UCSD-AML1 (cell line): Measurements from ENCODE around the gene ITGB2.

Source experiments
- DNase-seq: peaks from one replicate; lab custom pipeline; 2025; ENCODE audit not compliant: unreplicated experiment; lab: John Stamatoyannopoulos, UW

ITGB2 gene

GRCh38 chr21:44898851-44899767 is 21.6 kb downstream of the ITGB2 start:
- no peak for DNase-seq

DNA sequence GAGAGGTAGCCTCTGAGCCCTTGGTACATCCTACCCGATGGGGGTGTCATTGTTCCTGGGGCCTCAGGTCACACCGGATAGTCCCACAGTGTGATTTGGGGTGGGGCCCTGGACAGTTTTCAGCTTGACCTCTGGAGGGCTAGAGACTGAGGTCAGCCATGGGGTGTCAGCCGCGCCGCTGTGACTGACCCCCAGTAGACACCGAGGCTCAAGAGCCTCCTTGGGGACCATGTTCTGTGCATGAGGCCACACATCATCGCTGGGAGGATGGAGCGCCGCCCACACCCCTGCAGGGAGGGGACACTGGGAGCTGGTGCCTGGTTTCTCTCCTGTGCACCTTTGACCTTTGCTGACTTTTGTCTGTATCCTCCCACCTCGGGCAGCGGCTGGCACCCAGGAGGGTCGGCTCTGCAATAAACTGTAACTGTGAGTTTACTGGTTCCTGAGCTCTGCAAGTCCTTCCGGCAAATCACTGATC is 22.6 kb downstream of the ITGB2 start:
- no peak for DNase-seq

DNA sequence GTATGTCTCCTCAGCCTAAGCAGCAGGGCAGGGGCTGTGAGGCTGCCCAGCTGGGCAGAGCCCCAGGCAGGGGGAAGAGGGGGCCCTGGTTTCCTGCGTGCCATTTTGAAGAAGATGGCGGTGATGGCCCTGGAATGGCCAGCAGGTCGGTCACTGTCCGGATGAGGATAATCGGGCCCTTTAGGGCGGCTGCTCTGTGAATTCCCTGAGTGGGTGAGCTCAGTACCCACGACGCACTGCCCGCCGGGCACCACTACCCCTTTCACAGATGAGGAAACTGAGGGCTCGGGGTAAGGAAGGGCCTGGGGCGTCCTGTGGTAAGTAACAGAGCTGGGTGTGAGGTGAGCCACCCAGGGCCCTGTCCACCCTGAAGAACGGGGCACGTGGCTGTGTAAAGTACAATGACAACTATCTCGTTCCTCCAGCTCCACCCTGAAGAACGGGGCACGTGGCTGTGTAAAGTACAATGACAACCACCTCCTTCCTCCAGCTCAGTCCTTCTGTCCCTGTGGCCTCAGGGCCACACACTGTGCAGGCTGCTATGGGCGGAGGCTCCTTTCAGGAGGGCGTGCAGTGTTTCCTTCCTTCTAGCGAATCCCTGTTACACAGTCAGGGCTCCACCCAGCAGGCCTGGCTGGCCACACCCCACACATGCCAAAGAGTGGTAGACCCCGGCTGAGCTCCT is 23.2 kb downstream of the ITGB2 start:
- DNase-seq, result peak; percentile 43

DNA sequence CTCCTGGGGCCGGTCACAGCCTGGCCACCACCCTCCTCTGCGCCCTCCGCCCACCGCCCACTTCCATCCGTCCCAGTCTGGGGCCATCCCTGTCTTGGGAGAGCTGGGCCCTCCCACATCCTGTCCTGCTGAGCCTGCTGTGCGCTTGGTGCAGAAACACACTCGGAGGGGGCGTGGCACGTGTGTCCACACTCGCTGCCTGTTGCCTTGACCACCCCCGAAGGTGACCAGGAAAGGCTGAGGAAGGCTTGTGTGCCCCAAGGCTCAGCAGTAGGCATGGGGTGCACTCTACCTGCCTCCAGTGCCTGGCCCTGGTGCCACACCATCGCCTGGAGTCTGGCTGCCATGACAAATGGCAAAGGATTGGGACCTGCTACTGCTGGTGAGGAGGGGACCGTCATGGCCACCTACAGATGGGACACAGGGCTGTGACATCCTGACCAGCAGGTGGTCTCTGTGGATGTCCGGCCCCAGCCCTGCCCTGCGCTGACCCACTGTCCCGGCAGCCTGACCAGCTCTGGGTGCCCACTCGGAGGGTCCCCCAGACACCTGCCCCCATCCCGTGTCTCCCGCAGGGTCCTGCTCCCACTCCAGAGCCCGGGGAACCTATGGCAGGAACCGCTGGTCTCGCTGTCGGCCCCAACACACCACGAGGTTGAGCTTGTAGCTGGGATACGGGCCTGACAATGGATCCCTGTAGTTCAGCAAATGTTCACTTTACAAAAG is 24.0 kb downstream of the ITGB2 start:
- no peak for DNase-seq

GRCh38 chr21:44895859-44896258 is 24.8 kb downstream of the ITGB2 start:
- no peak for DNase-seq

GRCh38 chr21:44894687-44895302 is 25.9 kb downstream of the ITGB2 start:
- DNase-seq, result no peak

DNA sequence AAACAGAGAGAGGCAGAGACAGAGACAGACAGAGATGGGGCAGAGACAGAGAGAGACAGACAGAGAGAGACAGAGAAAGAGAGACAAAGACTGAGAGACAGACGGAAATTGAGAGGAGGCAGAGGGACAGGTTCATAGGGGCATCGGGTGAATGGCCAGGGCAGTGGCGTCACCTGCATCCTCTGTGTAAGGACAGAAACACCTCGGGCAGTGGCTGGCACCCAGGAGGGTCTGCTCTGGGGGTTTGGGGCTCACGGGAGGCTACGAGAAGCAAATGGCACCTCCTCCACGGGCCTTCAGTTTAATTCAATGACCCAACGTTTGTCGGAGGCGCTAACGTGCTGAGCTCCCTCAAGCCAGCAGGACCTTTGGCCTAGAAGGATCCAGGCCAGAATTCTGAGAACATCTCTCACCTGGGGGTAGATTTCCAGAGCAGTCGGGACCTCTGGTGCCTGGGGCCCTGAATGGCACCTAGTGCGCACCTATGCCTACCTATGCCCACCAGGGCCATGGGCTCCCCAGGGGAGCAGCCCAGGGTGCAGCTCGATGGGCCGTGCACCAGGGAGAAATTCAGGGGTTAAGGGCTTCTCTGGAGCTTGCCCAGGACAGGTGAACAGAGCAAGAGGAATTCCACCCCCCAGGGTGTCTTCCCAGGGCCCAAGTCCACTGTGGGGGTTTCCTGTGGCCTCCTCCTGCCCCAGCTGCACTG is 26.6 kb downstream of the ITGB2 start:
- no peak for DNase-seq

GRCh38 chr21:44893278-44893556 is 27.5 kb downstream of the ITGB2 start:
- no peak for DNase-seq

GRCh38 chr21:44892536-44893277 is 28.0 kb downstream of the ITGB2 start:
- peak; percentile 77 for DNase-seq

DNA sequence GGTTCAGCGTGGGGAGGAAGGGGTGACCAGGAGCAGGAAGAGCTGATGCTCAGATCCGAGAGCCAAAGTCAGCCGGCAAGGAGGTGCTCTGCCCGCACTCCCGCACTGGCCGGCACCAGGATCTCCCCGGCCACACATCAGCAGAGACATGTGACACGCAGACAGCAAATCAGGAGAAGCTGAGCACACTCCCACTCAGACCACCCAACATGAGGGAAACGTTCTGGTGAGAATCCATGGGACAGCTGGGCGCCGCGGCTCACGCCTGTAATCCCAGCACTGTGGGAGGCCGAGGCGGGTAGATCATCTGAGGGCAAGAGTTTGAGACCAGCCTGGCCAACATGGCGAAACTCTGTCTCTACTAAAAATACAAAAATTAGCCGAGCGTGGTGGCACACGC is 28.6 kb downstream of the ITGB2 start:
- DNase-seq, result no peak

- DNase-seq, result no peak
Observed at GRCh38 chr21:44891631-44892031, 29.1 kb downstream of the ITGB2 start.

DNA sequence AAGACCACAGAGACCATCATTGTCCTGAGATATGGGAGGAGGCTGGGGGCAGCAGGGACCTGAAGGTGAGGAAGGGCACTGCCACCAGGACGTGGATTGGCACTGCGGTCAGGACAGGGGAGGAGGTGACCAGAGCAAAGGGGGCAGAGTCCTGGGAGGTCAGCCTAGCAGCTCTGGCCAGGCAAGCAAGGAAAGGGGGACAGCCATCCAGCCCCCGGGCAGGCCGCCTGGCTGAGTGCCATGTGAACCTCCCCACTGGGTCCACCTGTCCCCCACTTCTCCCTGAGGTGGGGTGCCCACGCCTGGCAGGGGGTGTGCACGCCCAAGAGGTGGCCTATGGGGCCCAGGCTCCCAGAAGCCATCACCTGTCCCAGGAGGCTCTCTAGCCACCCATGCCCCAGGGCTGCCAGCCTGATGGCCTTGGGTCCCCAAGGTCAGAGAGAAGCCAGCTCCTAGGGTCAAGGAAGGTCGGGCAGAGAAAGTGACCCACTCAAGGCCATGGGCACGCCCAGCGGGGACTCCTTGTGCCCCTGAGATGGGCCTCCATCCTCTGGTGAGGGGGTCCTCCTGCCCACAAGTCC is 29.6 kb downstream of the ITGB2 start:
- DNase-seq, result no peak

DNA sequence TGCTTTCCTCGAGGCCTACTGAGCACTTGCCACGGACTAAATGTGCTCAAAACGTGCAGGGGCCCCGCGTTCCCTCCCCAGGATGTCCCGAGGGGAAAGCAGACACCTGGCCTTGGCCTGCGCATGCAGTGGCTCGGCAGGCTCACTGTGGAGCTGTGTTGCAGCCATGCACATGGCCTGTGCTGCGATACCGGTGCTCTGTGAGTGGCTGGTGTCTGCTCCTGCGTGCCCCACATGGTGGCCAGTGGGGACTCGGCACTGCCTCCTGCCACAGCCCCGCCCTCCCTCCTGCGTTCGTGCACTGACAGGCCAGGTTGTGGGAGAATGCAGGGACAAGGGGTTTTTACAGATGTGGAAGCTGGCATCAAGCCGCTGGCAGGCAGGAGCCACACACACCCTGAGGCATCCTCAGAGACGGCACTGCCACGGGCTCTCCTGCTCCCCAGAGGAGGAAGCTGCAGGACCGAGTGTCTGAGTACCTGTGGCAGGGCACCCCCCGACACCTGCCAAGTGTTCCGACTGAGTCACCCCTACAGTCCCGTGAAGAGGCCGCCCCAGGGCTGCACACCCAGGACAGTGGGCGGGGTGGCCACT is 30.3 kb downstream of the ITGB2 start:
- no peak for DNase-seq

DNA sequence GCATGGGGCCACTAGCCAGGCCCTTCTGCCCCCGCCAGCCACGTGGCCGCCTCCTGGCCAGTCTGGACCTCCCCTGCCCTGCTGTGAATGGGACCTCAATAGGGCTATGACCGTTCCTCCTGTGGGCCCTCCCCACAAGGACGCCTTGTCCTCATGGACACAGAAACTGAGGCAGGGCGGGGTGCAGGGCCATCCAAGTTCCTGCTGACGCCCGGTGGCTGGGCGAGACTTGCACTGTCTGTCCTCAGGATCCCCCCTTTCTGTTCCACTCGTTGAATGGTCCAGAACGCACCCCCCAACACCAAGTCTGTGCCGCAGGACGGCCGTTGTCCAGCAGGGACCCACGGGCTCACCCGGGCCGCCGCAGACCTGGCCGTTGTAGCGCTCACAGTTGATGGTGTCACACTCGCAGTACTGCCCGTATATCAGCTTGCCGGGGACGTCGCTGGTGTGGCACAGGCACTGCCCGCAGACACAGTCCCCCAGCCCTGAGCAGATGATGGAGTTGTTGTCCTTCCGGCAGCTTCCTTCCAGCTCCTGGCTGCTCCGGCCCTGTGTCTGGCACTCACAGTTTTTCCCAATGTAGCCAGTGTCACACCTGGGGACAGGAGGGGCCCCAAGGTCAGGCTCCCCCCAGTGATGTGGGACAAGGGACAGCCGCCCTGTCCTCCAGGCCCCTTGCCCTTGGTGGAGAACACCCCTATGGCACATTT is 30.9 kb downstream of the ITGB2 start:
- DNase-seq, result no peak

- no peak for DNase-seq
Observed at GRCh38 chr21:44888581-44889550, 31.8 kb downstream of the ITGB2 start.

DNA sequence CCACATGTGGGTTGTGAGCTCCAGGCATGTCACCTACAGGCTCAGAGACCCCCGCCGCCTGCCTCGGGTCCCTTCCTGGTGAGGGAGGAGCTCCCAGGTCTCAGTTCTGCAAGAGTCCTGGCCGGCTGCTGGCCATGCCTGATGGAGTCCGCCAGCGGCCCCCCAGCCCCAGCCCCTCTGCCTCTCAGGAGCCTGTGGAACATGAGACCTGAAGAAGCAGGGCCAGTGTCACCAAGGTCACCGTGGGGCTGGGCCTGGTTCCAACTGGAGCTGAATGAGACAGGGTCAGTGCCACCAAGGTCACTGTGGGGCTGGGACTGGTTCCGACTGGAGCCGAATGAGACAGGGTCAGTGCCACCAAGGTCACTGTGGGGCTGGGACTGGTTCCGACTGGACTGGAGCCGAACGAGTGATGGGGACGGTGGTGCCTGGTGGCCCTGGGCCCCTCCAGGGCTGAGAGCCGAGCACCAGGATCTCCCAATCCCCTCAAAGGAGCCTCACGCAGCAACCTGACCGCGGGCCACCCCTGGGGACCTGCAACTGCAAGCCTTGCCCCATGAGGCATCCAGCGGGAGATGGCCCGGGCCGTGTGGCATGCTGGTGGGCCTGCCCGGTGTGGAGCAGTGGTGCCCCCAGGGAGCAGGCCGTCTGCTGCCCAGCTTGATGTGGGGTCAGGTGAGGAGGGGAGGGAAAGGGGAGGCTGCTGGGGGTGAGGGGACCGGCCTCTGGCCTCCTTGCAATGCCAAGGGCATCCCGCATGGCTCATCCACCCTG is 32.7 kb downstream of the ITGB2 start:
- no peak for DNase-seq
